Urinary bladder (tissue), 4 donors: ENCODE results near the gene WIPF1. TPM values are rescaled to one million over a fixed set of nuclear protein-coding genes. Genes with fewer than 3 reads are reported as not detected.

Source experiments
- DNase-seq: peaks from one replicate; pipeline ENCODE4 v3.0.0-alpha.2; 2015; ENCODE audit errors: extremely low spot score
- H3K27ac ChIP-seq: one replicate; pipeline ENCODE4 v1.5.1; 2013; ENCODE audit warnings: low read depth, mild to moderate bottlenecking, moderate library complexity
- H3K36me3 ChIP-seq: one replicate; pipeline ENCODE4 v1.6.1; 2013; ENCODE audit warnings: mild to moderate bottlenecking, moderate library complexity; ENCODE audit not compliant: insufficient read depth
- H3K4me1 ChIP-seq: one replicate; pipeline ENCODE4 v1.6.1; 2013; ENCODE audit warnings: mild to moderate bottlenecking, moderate library complexity; ENCODE audit not compliant: insufficient read depth
- H3K4me3 ChIP-seq: one replicate; pipeline ENCODE4 v1.5.1; 2013; ENCODE audit warnings: low read depth, low read length
- WGBS: extraction: QIAGEN DNeasy Blood & Tissue Kit; methylation state at CpG from one replicate; pipeline ENCODE4 v1.1.7; 2013; 5-methylcytosine and 5-hydroxymethylcytosine counted together
- polyA plus RNA-seq: library from polyadenylated mRNA; stranded (reverse); fragments of 200-250 nt; gene quantifications from one replicate; pipeline ENCODE4 v1.2.3, GENCODE V29; 2013
- total RNA-seq: library from RNA; depleted of rRNA; stranded (reverse); fragments of >200 nt; gene quantifications from one replicate; pipeline ENCODE4 v1.2.3, GENCODE V29; 2014
- donor health status: healthy with polysubstance abuse.
- donor health status: healthy.

WIPF1 gene
- total RNA-seq (43.1 TPM), polyA plus RNA-seq (45.0 TPM)

GRCh38 chr2:174597345-174598047 lies at the start of gene WIPF1:
WIPF1 (minus strand) TSS chr2:174597804; CDS start chr2:174585573, 12,231 bp downstream.
- 30% methylated on average over 6 of the region's 6 CpGs for WGBS
- DNase-seq: no peak
- peaks cover 2% of the 10 kb centered on the region for H3K4me1 ChIP-seq
- H3K27ac ChIP-seq: peak within 1 kb of the TSS; percentile 27
- peak within 1 kb of the TSS; percentile 1 for H3K4me3 ChIP-seq
- H3K36me3 ChIP-seq: no peaks in the 10 kb centered on the region

GRCh38 chr2:174645296-174645695 lies 47.7 kb upstream of the WIPF1 start:
- no peak overlapping the region for H3K4me3 ChIP-seq
- H3K27ac ChIP-seq: no peak overlapping the region
- no peak for DNase-seq
- 76% methylated on average over 2 of the region's 2 CpGs for WGBS
- H3K36me3 ChIP-seq: peaks cover 2% of the 10 kb centered on the region
- peaks cover 1% of the 10 kb centered on the region for H3K4me1 ChIP-seq

GRCh38 chr2:174644406-174644805 lies 46.8 kb upstream of the WIPF1 start:
- no peak for DNase-seq
- no peak overlapping the region for H3K27ac ChIP-seq
- peaks cover 1% of the 10 kb centered on the region for H3K4me1 ChIP-seq
- no peak overlapping the region for H3K4me3 ChIP-seq
- WGBS: 93% methylated on average over 1 of the region's 1 CpG
- H3K36me3 ChIP-seq: peaks cover 2% of the 10 kb centered on the region

- WGBS: 98% methylated on average over 6 of the region's 6 CpGs
- DNase-seq: no peak
- Histone ChIP-seq H3K27ac (no peak overlapping the region), H3K36me3 (peaks cover 2% of the 10 kb centered on the region), H3K4me1 (peaks cover 1% of the 10 kb centered on the region), H3K4me3 (no peak overlapping the region)
These were observed 45.8 kb upstream of the WIPF1 start for GRCh38 chr2:174643356-174643755.

GRCh38 chr2:174641168-174641567 lies 43.6 kb upstream of the WIPF1 start:
- 97% methylated on average over 1 of the region's 1 CpG for WGBS
- Histone ChIP-seq H3K4me3 (no peak overlapping the region), H3K4me1 (no peaks in the 10 kb centered on the region), H3K27ac (no peak overlapping the region), H3K36me3 (no peaks in the 10 kb centered on the region)
- no peak for DNase-seq

- 94% methylated on average over 1 of the region's 1 CpG for WGBS
- DNase-seq: no peak
- Histone ChIP-seq H3K4me1 (no peaks in the 10 kb centered on the region), H3K27ac (no peak overlapping the region), H3K4me3 (no peak overlapping the region), H3K36me3 (no peaks in the 10 kb centered on the region)
These were observed 39.4 kb upstream of the WIPF1 start for GRCh38 chr2:174636987-174637386.

GRCh38 chr2:174635776-174636404 lies 38.3 kb upstream of the WIPF1 start:
- H3K4me3 ChIP-seq: no peak overlapping the region
- H3K27ac ChIP-seq: no peak overlapping the region
- no peaks in the 10 kb centered on the region for H3K4me1 ChIP-seq
- WGBS: 81% methylated on average over 3 of the region's 3 CpGs
- H3K36me3 ChIP-seq: no peaks in the 10 kb centered on the region
- DNase-seq: no peak

- Histone ChIP-seq H3K4me1 (no peaks in the 10 kb centered on the region), H3K4me3 (no peak overlapping the region)
- 86% methylated on average over 3 of the region's 3 CpGs for WGBS
These were observed 37.5 kb upstream of the WIPF1 start for GRCh38 chr2:174635015-174635593.

GRCh38 chr2:174634130-174635014 lies 36.8 kb upstream of the WIPF1 start:
- no peak for DNase-seq
- Histone ChIP-seq H3K36me3 (peaks cover 3% of the 10 kb centered on the region), H3K4me3 (peak overlapping the region; percentile 16), H3K4me1 (no peaks in the 10 kb centered on the region), H3K27ac (no peak overlapping the region)
- WGBS: 35% methylated on average over 13 of the region's 13 CpGs

More at GRCh38 chr2:174635015-174635593, 37.5 kb upstream of the WIPF1 start:
- no peak overlapping the region for H3K27ac ChIP-seq
- DNase-seq: no peak
- no peaks in the 10 kb centered on the region for H3K36me3 ChIP-seq

- no peaks in the 10 kb centered on the region for H3K4me1 ChIP-seq
- whole genome bisulfite sequencing: 17% methylated on average over 8 of the region's 8 CpGs
- H3K36me3 ChIP-seq: peaks cover 3% of the 10 kb centered on the region
- peak overlapping the region; percentile 55 for H3K27ac ChIP-seq
- DNase-seq: no peak
- no peak overlapping the region for H3K4me3 ChIP-seq
These were observed 36.0 kb upstream of the WIPF1 start for GRCh38 chr2:174633623-174633930.

- 23% methylated on average over 7 of the region's 7 CpGs for WGBS
- DNase-seq: no peak
- Histone ChIP-seq H3K27ac (peak overlapping the region; percentile 55), H3K4me3 (peak overlapping the region; percentile 2), H3K4me1 (no peaks in the 10 kb centered on the region), H3K36me3 (peaks cover 3% of the 10 kb centered on the region)
These were observed 35.4 kb upstream of the WIPF1 start for GRCh38 chr2:174632841-174633622.

GRCh38 chr2:174631009-174631981 lies 33.7 kb upstream of the WIPF1 start:
- WGBS: 86% methylated on average over 11 of the region's 11 CpGs
- DNase-seq: no peak
- H3K4me1 ChIP-seq: no peaks in the 10 kb centered on the region
- H3K36me3 ChIP-seq: peaks cover 3% of the 10 kb centered on the region
- H3K27ac ChIP-seq: no peak overlapping the region
- H3K4me3 ChIP-seq: no peak overlapping the region
